ENCODE data around the gene ATP1B1. TPM values are rescaled to one million over a fixed set of nuclear protein-coding genes. Genes with fewer than 3 reads are reported as not detected.

Gene ATP1B1
- total and polyA plus RNA-seq, 8 donors, result 93.4 to 213 (median 166) TPM

DNA sequence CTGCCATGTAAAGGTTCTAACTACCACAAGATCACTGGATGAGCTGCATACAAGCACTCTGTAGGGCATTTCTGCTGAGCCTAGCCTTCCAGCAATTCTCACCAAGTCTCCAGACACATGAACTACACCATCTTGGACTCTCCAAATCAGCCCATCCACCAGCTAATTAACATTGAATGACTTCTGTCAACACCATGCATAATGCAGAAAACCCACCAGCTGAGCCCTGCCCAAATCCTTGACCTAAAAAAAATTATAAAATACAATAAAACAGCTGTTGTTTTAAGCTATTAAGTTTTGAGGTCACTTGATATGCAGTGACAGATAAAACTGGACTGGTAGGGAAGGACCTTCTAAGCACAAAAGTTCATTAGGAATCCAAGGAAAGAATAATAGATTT, 44.3 kb upstream of the ATP1B1 start:
- no peaks in the 10 kb centered on the region for H3K27me3 ChIP-seq
- no peaks in the 10 kb centered on the region for H3K9me3 ChIP-seq
- no peak overlapping the region for H3K4me3 ChIP-seq
- H3K27ac ChIP-seq, result no peak overlapping the region
- TF ChIP-seq, protein P1, sequence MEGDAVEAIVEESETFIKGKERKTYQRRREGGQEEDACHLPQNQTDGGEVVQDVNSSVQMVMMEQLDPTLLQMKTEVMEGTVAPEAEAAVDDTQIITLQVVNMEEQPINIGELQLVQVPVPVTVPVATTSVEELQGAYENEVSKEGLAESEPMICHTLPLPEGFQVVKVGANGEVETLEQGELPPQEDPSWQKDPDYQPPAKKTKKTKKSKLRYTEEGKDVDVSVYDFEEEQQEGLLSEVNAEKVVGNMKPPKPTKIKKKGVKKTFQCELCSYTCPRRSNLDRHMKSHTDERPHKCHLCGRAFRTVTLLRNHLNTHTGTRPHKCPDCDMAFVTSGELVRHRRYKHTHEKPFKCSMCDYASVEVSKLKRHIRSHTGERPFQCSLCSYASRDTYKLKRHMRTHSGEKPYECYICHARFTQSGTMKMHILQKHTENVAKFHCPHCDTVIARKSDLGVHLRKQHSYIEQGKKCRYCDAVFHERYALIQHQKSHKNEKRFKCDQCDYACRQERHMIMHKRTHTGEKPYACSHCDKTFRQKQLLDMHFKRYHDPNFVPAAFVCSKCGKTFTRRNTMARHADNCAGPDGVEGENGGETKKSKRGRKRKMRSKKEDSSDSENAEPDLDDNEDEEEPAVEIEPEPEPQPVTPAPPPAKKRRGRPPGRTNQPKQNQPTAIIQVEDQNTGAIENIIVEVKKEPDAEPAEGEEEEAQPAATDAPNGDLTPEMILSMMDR (IDR thresholded peaks at IDR 0.05), result no peak
- intact Hi-C loops (cut with DNase I), result no loop called here
- FAIRE-seq, result no peak
- no peak for DNase-seq
- no peaks in the 10 kb centered on the region for H3K4me1 ChIP-seq
- no peaks in the 10 kb centered on the region for H3K36me3 ChIP-seq
- no peak for ATAC-seq

DNA sequence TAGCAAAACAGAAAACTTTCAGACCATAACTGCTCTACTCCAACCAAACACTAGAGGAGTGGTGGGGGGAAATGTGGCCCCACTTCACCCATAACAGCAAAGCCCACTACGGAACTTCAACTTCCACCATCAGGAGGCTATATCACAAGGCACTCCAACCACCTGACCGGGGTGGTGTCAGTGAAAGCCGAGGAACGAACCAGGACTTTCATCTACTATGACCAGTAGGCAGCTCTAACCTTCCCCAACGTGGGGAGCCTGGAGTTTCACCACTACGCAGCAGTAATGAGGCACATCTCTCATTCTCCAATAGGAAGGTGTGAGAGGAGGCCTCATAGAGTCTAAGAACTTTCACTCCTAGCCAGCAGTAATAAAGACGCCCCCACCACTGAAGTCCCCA, 42.4 kb upstream of the ATP1B1 start:
- DNase-seq (no peak), ATAC-seq (no peak), FAIRE-seq (no peak)
- Histone ChIP-seq H3K27me3 (no peaks in the 10 kb centered on the region), H3K9me3 (no peaks in the 10 kb centered on the region), H3K36me3 (no peaks in the 10 kb centered on the region), H3K4me1 (no peaks in the 10 kb centered on the region), H3K4me3 (no peak overlapping the region), H3K27ac (no peak overlapping the region)
- 76 to 85% methylated on average over 7 of the region's 7 CpGs for WGBS, 2 donors
- intact Hi-C loops (cut with DNase I), result no loop called here
- TF ChIP-seq, protein P1 (IDR thresholded peaks at IDR 0.05), result no peak

DNA sequence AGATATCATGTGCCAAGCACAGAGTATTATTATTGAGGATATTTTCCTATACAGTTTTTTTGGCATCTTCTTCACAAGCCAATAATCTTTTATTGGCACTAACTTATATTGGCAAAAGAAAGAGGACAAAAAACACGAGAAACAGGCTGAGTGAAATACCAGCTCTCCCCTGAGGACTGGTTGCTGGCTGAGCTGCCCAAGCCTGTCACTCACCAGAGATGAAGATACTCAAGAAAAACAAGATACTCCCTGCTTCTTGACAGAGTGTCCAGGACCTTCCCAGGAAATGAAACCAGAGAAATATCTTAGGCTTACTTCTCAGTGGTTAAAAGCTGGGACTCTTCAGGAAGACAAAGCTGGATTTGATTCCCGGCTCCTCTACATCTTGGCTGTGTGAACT, 35.9 kb upstream of the ATP1B1 start:
- DNase-seq (no peak), ATAC-seq (no peak), FAIRE-seq (no peak)
- intact Hi-C loops (cut with DNase I), result no loop called here
- Histone ChIP-seq H3K27ac (no peak overlapping the region), H3K27me3 (no peaks in the 10 kb centered on the region), H3K4me3 (no peak overlapping the region), H3K4me1 (no peaks in the 10 kb centered on the region), H3K9me3 (no peaks in the 10 kb centered on the region), H3K36me3 (no peaks in the 10 kb centered on the region)
- TF ChIP-seq, protein P1 (IDR thresholded peaks at IDR 0.05), result no peak
- WGBS, 2 donors, result 66 to 67% methylated on average over 2 of the region's 2 CpGs

DNA sequence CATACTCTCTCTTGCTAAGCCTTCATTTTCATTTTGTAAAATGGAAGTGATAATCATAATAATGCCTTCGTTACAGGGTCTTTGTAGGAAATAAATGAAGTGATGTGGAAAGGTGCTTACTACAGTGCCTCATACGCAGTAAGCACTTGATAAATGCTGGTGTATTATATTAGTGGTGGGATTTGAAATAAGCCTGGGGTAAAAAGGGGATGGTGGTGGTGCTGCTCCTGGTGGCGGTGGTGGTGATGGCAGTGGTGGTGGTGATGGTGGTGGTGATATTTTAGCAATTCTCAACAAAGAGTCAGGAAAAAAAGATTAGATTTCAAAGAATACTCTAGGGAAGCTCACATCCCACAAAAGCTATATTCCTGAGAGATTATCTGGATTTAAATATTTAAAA, 35.5 kb upstream of the ATP1B1 start:
- ATAC-seq (no peak), DNase-seq (no peak), FAIRE-seq (no peak)
- H3K27ac ChIP-seq, result no peak overlapping the region
- intact Hi-C loops (cut with DNase I), result no loop called here
- WGBS, 2 donors, result 75 to 83% methylated on average over 3 of the region's 3 CpGs
- no peaks in the 10 kb centered on the region for H3K36me3 ChIP-seq
- no peaks in the 10 kb centered on the region for H3K9me3 ChIP-seq
- H3K4me3 ChIP-seq, result no peak overlapping the region
- H3K4me1 ChIP-seq, result no peaks in the 10 kb centered on the region
- H3K27me3 ChIP-seq, result no peaks in the 10 kb centered on the region
- TF ChIP-seq, protein P1 (IDR thresholded peaks at IDR 0.05), result no peak

DNA sequence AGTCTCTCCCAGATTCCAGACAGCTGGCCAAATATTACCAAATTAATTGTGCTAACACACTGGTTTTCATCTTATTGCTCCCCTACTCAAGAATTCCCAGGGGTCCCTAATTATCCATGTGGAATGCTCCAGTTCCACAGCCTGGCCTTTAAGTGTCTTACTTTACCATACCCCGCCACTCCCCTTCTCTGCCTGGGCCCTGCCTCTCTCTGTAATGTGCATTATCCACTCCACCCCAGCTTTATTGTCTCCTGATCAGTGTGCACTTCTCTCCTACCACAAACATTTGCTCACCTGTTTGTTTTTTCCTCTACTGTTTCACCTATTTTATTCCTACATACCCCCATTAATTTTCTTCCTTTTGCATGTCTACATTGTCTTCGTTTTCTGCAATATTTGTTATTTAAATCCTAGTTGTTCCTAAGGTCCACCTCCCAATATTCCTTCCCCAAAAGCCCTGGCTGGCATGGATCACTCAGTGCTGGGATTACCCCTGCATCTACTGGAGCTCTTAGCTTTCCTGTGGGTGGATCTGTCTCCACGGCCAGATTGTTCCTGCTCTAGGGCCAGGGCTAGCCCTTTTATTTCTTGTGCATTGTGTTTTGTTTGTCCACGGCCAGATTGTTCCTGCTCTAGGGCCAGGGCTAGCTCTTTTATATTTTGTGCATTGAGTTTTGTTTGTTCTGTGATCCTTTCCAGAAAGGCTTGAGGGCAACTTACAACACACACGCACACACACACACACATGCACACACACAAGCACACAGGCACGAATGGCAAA, 33.4 kb upstream of the ATP1B1 start:
- intact Hi-C loops (cut with DNase I), result no loop called here
- no peak overlapping the region for H3K4me3 ChIP-seq
- H3K27ac ChIP-seq, result no peak overlapping the region
- no peak for FAIRE-seq
- H3K27me3 ChIP-seq, result no peaks in the 10 kb centered on the region
- H3K36me3 ChIP-seq, result no peaks in the 10 kb centered on the region
- 72 to 75% methylated on average over 6 of the region's 6 CpGs for WGBS, 2 donors
- no peak for DNase-seq
- ATAC-seq, result no peak
- H3K4me1 ChIP-seq, result peaks cover 0 to 4% (median 2%) of the 10 kb centered on the region in 3 donors
- no peaks in the 10 kb centered on the region for H3K9me3 ChIP-seq
- TF ChIP-seq, protein P1 (IDR thresholded peaks at IDR 0.05), result no peak

Data from pancreas (tissue), 10 donors.